Liver (tissue), 9 donors: ENCODE results near the gene SLC16A4. TPM values are rescaled to one million over a fixed set of nuclear protein-coding genes. Genes with fewer than 3 reads are reported as not detected.
A peak's percentile ranks its signal among the peaks of the same experiment; 100 is the strongest.

Source experiments
- DNase-seq: peaks from one replicate; pipeline ENCODE4 v3.0.0-alpha.2; 2017; ENCODE audit warnings: low spot score
- H3K27ac ChIP-seq, 2 donors: one replicate each; pipeline ENCODE4 v1.7.0; 2013; ENCODE audit warnings: inconsistent platforms in 2 of 2, low read length in 2 of 2, control low read depth in 1 of 2, low read depth in 1 of 2, mild to moderate bottlenecking in 1 of 2
- H3K27me3 ChIP-seq, 4 donors: one replicate each; pipeline versions ENCODE4 v1.6.1 to v1.7.0; 2013; ENCODE audit warnings: low read length in 3 of 4, inconsistent platforms in 1 of 4, mild to moderate bottlenecking in 1 of 4, moderate library complexity in 1 of 4; ENCODE audit not compliant: control insufficient read depth in 4 of 4, insufficient read depth in 4 of 4
- H3K36me3 ChIP-seq, 4 donors: one replicate each; pipeline versions ENCODE4 v1.6.1 to v1.7.0; 2013; ENCODE audit warnings: low read length in 3 of 4, mild to moderate bottlenecking in 3 of 4, low read depth in 1 of 4, moderate library complexity in 1 of 4; ENCODE audit not compliant: control insufficient read depth in 4 of 4, insufficient read depth in 3 of 4
- H3K4me1 ChIP-seq, 4 donors: one replicate each; pipeline versions ENCODE4 v1.6.1 to v1.7.0; 2013; ENCODE audit warnings: low read length in 3 of 4, mild to moderate bottlenecking in 3 of 4, moderate library complexity in 1 of 4; ENCODE audit not compliant: control insufficient read depth in 4 of 4, insufficient read depth in 4 of 4
- H3K4me3 ChIP-seq, 3 donors: one replicate each; pipeline versions ENCODE4 v1.6.1 to v1.7.0; 2013; ENCODE audit warnings: low read length in 3 of 3, control low read depth in 1 of 3, low read depth in 1 of 3, mild to moderate bottlenecking in 1 of 3
- H3K9ac ChIP-seq, 2 donors: one replicate each; pipeline ENCODE4 v1.7.0; 2013; ENCODE audit warnings: low read length in 2 of 2, mild to moderate bottlenecking in 2 of 2, moderate library complexity in 2 of 2, control low read depth in 1 of 2, low read depth in 1 of 2
- H3K9me3 ChIP-seq, 4 donors: one replicate each; pipeline versions ENCODE4 v1.6.1 to v1.7.0; 2013; ENCODE audit warnings: low read length in 3 of 4; ENCODE audit not compliant: control insufficient read depth in 4 of 4
- EGR1 ChIP-seq, 2 donors: IDR thresholded peaks; 2 replicates each; pipeline ENCODE4 v1.6.1; 2016 to 2018; ENCODE audit warnings: antibody characterized with exemption in 2 of 2, low read depth in 2 of 2
- FOXA1 ChIP-seq: IDR thresholded peaks from 2 replicates; pipeline ENCODE4 v1.6.1; 2016; ENCODE audit warnings: antibody characterized with exemption
- FOXA2 ChIP-seq: IDR thresholded peaks from 2 replicates; pipeline ENCODE4 v1.6.1; 2016; ENCODE audit warnings: antibody characterized with exemption
- GABPA ChIP-seq, 2 donors: IDR thresholded peaks in 1 of 2; conservative IDR thresholded peaks in 1 of 2; 2 replicates each; pipeline ENCODE4 v1.6.1; 2016; ENCODE audit warnings: antibody characterized with exemption in 2 of 2, mild to moderate bottlenecking in 1 of 2, moderate library complexity in 1 of 2
- HNF4A ChIP-seq, 2 donors: conservative IDR thresholded peaks; 2 replicates each; pipeline ENCODE4 v1.6.1; 2016; ENCODE audit warnings: antibody characterized with exemption in 2 of 2, mild to moderate bottlenecking in 2 of 2
- HNF4G ChIP-seq: IDR thresholded peaks from 2 replicates; pipeline ENCODE4 v1.6.1; 2016; ENCODE audit warnings: antibody characterized with exemption
- JUND ChIP-seq, 2 donors: IDR thresholded peaks; 2 replicates each; pipeline ENCODE4 v1.6.1; 2016; ENCODE audit warnings: antibody characterized with exemption in 2 of 2
- NR2F2 ChIP-seq: IDR thresholded peaks from 2 replicates; pipeline ENCODE4 v1.6.1; 2016; ENCODE audit warnings: antibody characterized with exemption
- RAD21 ChIP-seq, 2 donors: IDR thresholded peaks; 2 replicates each; pipeline ENCODE4 v1.6.1; 2016; ENCODE audit warnings: antibody characterized with exemption in 2 of 2, mild to moderate bottlenecking in 2 of 2
- REST ChIP-seq: IDR thresholded peaks from 2 replicates; pipeline ENCODE4 v1.6.1; 2016; ENCODE audit warnings: antibody characterized with exemption, mild to moderate bottlenecking
- RXRA ChIP-seq, 2 donors: IDR thresholded peaks; 2 replicates each; pipeline ENCODE4 v1.6.1; 2017 to 2018; ENCODE audit warnings: antibody characterized with exemption in 2 of 2, mild to moderate bottlenecking in 1 of 2
- SP1 ChIP-seq: IDR thresholded peaks from 2 replicates; pipeline ENCODE4 v1.6.1; 2018; ENCODE audit warnings: antibody characterized with exemption, mild to moderate bottlenecking
- TAF1 ChIP-seq: conservative IDR thresholded peaks from 2 replicates; pipeline ENCODE4 v1.6.1; 2016; ENCODE audit warnings: antibody characterized with exemption, mild to moderate bottlenecking
- YY1 ChIP-seq: IDR thresholded peaks from 2 replicates; pipeline ENCODE4 v1.6.1; 2016; ENCODE audit warnings: antibody characterized with exemption, mild to moderate bottlenecking
- ZBTB33 ChIP-seq: IDR thresholded peaks from 2 replicates; pipeline ENCODE4 v1.6.1; 2016; ENCODE audit warnings: antibody characterized with exemption
- WGBS: extraction: QIAGEN DNeasy Blood & Tissue Kit; methylation state at CpG from one replicate; pipeline ENCODE4 v1.1.7; 2013; 5-methylcytosine and 5-hydroxymethylcytosine counted together
- polyA plus RNA-seq, 2 donors: library from polyadenylated mRNA; stranded (reverse) in 1 of 2; unstranded in 1 of 2; fragments of 200-250 nt in 1 of 2; fragments of >200 nt in 1 of 2; fragmentation: Nextera tagmentation in 1 of 2; extraction: Ambion mirVana in 1 of 2; gene quantifications; one replicate each; pipeline versions ENCODE4 v1.2.1 to v1.2.3, GENCODE V29; 2013 to 2015
- total RNA-seq, 2 donors: library from RNA; depleted of rRNA; stranded (reverse); fragments of >200 nt; gene quantifications; one replicate each; pipeline ENCODE4 v1.2.3, GENCODE V29; 2014
- TF ChIP-seq, protein P1 (sequence below): IDR thresholded peaks from 2 replicates; pipeline ENCODE4 v1.6.1; 2016; ENCODE audit warnings: antibody characterized with exemption
- TF ChIP-seq, protein P2 (sequence below): IDR thresholded peaks from 2 replicates; pipeline ENCODE4 v1.6.1; 2016; ENCODE audit warnings: antibody characterized with exemption
- TF ChIP-seq, protein P3 (sequence below): fragments of 150-350 bp; IDR thresholded peaks from 2 replicates; pipeline ENCODE4 v1.5.1; 2017; ENCODE audit warnings: improper control_type of control experiment, low read depth, low read length; ENCODE audit not compliant: missing input control
- donor health status: healthy.
- donor health status: healthy.
- donor health status: healthy.
- donor health status: healthy.
- donor health status: healthy.

Gene SLC16A4
- total and polyA plus RNA-seq, 4 donors: 0.72 to 1.8 (median 1.6) TPM

DNA sequence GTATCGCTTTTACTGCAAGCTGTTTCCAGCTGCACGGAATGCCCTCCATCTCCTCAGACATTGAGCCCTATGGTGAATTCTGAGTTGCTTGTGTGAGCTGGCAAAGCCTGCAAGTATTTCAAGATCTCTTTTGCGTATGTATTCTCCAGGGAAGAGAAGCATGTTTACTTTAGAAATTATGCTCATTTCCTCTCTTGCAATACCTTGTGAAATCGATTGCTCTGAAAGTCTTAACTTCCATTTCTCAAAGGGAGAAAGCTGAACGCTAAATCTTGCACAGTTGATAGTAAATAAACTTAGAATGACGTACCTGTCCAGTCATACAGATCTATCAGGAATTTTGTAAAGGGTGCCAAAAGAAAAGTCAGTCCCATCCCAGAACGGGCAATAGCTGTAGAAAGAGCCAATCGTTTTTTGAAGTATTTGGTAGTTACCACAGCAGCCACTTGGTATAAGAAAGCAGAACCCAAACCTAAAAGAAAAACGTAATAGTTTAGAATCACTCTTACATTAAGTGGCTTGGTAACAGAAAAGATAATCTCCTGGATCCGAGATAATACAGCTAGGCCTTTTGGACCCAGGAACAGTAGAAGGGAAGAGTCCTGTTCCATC is 10.0 kb downstream of the SLC16A4 start:
- 90% methylated on average over 10 of the region's 10 CpGs for WGBS
- Histone ChIP-seq H3K4me1 (peaks cover 0 to 3% (median 0%) of the 10 kb centered on the region in 4 donors), H3K9me3 (no peaks in the 10 kb centered on the region), H3K4me3 (no peak overlapping the region), H3K36me3 (peaks cover 4 to 15% (median 12%) of the 10 kb centered on the region in 4 donors), H3K9ac (no peak overlapping the region), H3K27ac (peak overlapping the region in 1 of 2 donors; percentile 47), H3K27me3 (no peaks in the 10 kb centered on the region)
- DNase-seq: no peak
- TF ChIP-seq, protein P1, sequence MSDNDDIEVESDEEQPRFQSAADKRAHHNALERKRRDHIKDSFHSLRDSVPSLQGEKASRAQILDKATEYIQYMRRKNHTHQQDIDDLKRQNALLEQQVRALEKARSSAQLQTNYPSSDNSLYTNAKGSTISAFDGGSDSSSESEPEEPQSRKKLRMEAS: no peak
- no peak for TF ChIP-seq FOXA2
- no peak for TF ChIP-seq TAF1
- no peak for TF ChIP-seq YY1
- no peak for TF ChIP-seq EGR1 (IDR thresholded peaks at IDR 0.05; ENCODE audit: low read depth in 2 of 2)
- TF ChIP-seq HNF4G: no peak
- TF ChIP-seq JUND (IDR thresholded peaks at IDR 0.05): no peak
- TF ChIP-seq, protein P2, sequence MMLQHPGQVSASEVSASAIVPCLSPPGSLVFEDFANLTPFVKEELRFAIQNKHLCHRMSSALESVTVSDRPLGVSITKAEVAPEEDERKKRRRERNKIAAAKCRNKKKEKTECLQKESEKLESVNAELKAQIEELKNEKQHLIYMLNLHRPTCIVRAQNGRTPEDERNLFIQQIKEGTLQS: no peak
- TF ChIP-seq SP1: no peak
- no peak for TF ChIP-seq GABPA (IDR thresholded peaks at IDR 0.05 in 1 of 2, conservative IDR thresholded peaks at IDR 0.05 in 1 of 2)
- TF ChIP-seq, protein P3, sequence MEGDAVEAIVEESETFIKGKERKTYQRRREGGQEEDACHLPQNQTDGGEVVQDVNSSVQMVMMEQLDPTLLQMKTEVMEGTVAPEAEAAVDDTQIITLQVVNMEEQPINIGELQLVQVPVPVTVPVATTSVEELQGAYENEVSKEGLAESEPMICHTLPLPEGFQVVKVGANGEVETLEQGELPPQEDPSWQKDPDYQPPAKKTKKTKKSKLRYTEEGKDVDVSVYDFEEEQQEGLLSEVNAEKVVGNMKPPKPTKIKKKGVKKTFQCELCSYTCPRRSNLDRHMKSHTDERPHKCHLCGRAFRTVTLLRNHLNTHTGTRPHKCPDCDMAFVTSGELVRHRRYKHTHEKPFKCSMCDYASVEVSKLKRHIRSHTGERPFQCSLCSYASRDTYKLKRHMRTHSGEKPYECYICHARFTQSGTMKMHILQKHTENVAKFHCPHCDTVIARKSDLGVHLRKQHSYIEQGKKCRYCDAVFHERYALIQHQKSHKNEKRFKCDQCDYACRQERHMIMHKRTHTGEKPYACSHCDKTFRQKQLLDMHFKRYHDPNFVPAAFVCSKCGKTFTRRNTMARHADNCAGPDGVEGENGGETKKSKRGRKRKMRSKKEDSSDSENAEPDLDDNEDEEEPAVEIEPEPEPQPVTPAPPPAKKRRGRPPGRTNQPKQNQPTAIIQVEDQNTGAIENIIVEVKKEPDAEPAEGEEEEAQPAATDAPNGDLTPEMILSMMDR: no peak

DNA sequence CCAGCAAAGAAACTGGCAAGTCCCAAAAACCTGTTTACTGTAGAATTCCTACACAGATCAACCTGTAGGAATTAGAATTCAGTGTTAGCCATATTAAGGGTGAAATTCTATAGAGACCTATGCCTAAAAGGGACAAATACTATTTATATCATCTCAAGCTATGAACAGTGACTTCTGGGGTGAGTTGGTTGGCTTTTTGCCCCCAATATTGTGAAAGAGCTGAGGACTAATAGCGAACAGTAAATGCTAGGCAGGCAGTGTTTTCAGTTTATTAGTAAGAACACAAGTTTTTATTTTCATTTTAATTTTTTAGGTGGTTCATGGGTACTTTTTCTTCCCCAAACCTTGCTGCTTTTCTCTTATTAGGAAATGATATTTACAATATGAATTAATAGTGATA is 15.3 kb downstream of the SLC16A4 start:
- Histone ChIP-seq H3K4me3 (no peak overlapping the region), H3K9me3 (no peaks in the 10 kb centered on the region), H3K9ac (no peak overlapping the region), H3K36me3 (peaks cover 2 to 25% (median 16%) of the 10 kb centered on the region in 4 donors), H3K4me1 (no peaks in the 10 kb centered on the region), H3K27me3 (no peaks in the 10 kb centered on the region), H3K27ac (no peak overlapping the region)
- DNase-seq: no peak
- WGBS: 72% methylated on average over 1 of the region's 1 CpG
- TF ChIP-seq YY1 (no peak), EGR1 (IDR thresholded peaks at IDR 0.05; ENCODE audit: low read depth in 2 of 2) (no peak), SP1 (no peak), HNF4A (conservative IDR thresholded peaks at IDR 0.05) (no peak), ZBTB33 (no peak), NR2F2 (no peak), HNF4G (no peak), REST (no peak), RAD21 (IDR thresholded peaks at IDR 0.05) (no peak), GABPA (IDR thresholded peaks at IDR 0.05 in 1 of 2, conservative IDR thresholded peaks at IDR 0.05 in 1 of 2) (no peak), JUND (IDR thresholded peaks at IDR 0.05) (no peak), RXRA (IDR thresholded peaks at IDR 0.05) (no peak), TAF1 (no peak), FOXA1 (no peak)
- TF ChIP-seq, protein P3: no peak
- TF ChIP-seq, protein P1: no peak
- TF ChIP-seq, protein P2: no peak
